H1 (cell line): ENCODE data around the gene MEA1. TPM values are rescaled to one million over a fixed set of nuclear protein-coding genes. Genes with fewer than 3 reads are reported as not detected.
A peak's percentile ranks its signal among the peaks of the same experiment; 100 is the strongest.

Experiments
- CTCF ChIA-PET: fragments of 300-600 bp; sonication (Branson Sonifier 250); formaldehyde crosslinking; loops from one replicate; lab custom pipeline; 2021; ENCODE audit not compliant: partially characterized antibody; lab: Charles Lee
- POLR2A ChIA-PET: fragments of 300-600 bp; sonication (Branson Sonifier 250); formaldehyde crosslinking; loops from one replicate; lab custom pipeline; 2021; ENCODE audit warnings: inconsistent platforms; ENCODE audit not compliant: partially characterized antibody; lab: Charles Lee
- DNase-seq, 2 experiments: peaks; one replicate each; pipeline versions ENCODE4 v3.0.0 to v3.0.0-alpha.2; 2010 to 2022; ENCODE audit warnings: low spot score in 2 of 2, low read depth in 1 of 2, mixed read lengths in 1 of 2
- FAIRE-seq: peaks from 2 replicates; lab custom pipeline; 2011; peaks lifted over from hg19 to GRCh38; lab: Jason Lieb, UNC
- H2AFZ ChIP-seq: 2 replicates; pipeline ENCODE4 v1.8.1; 2012; ENCODE audit warnings: low read length, inconsistent platforms
- H2AK5ac ChIP-seq: 2 replicates; pipeline ENCODE4 v1.6.1; 2013; ENCODE audit warnings: low read depth, low read length
- H2BK120ac ChIP-seq: replicated peaks from 2 replicates; pipeline ENCODE3; 2013; ENCODE audit warnings: low read depth, low read length, inconsistent platforms
- H2BK12ac ChIP-seq: 2 replicates; pipeline ENCODE4 v1.6.1; 2013; ENCODE audit warnings: low read depth, low read length
- H2BK15ac ChIP-seq: 2 replicates; pipeline ENCODE4 v1.6.1; 2013; ENCODE audit warnings: low read length
- H2BK20ac ChIP-seq: 2 replicates; pipeline ENCODE4 v1.6.1; 2013; ENCODE audit warnings: low read length
- H2BK5ac ChIP-seq: 2 replicates; pipeline ENCODE4 v1.6.1; 2013; ENCODE audit warnings: low read depth, low read length
- H3K14ac ChIP-seq: 2 replicates; pipeline ENCODE4 v1.6.1; 2013; ENCODE audit warnings: inconsistent platforms; ENCODE audit not compliant: insufficient read length
- H3K18ac ChIP-seq: 2 replicates; pipeline ENCODE4 v1.6.1; 2013; ENCODE audit warnings: low read length; ENCODE audit errors: extremely low read depth
- H3K23ac ChIP-seq: 2 replicates; pipeline ENCODE4 v1.6.1; 2013; ENCODE audit warnings: inconsistent platforms; ENCODE audit not compliant: insufficient read length
- H3K23me2 ChIP-seq: 2 replicates; pipeline ENCODE4 v1.6.1; 2013; ENCODE audit warnings: low read depth, low read length
- H3K27ac ChIP-seq: 2 replicates; pipeline ENCODE4 v1.6.1; 2011; ENCODE audit warnings: low read depth, low read length, inconsistent platforms
- H3K27me3 ChIP-seq, 4 experiments: replicated peaks in 1 of 4; 1 replicate in 1 of 4; 2 replicates in 3 of 4; pipeline versions ENCODE4 v1.6.1 to v1.8.1; 2011 to 2013; ENCODE audit warnings: low read length in 3 of 4, mild to moderate bottlenecking in 3 of 4, inconsistent platforms in 2 of 4, mixed read lengths in 2 of 4, moderate library complexity in 1 of 4; ENCODE audit not compliant: control insufficient read depth in 3 of 4, insufficient read depth in 3 of 4; ENCODE audit errors: extremely low read depth in 1 of 4
- H3K36me3 ChIP-seq, 4 experiments: 2 replicates each; pipeline versions ENCODE4 v1.6.1 to v1.8.1; 2011 to 2013; ENCODE audit warnings: mild to moderate bottlenecking in 4 of 4, low read length in 3 of 4, moderate library complexity in 2 of 4, control low read depth in 1 of 4, inconsistent platforms in 1 of 4; ENCODE audit not compliant: insufficient read depth in 4 of 4, control insufficient read depth in 2 of 4
- H3K4ac ChIP-seq: replicated peaks from 2 replicates; pipeline ENCODE3; 2013; ENCODE audit warnings: low read length, low read depth, mixed read lengths, inconsistent platforms; ENCODE audit not compliant: insufficient read length
- H3K4me1 ChIP-seq, 4 experiments: replicated peaks in 1 of 4; 1 replicate in 1 of 4; 2 replicates in 3 of 4; pipeline versions ENCODE4 v1.6.1 to v1.8.1; 2011 to 2013; ENCODE audit warnings: low read length in 3 of 4, inconsistent platforms in 2 of 4, mixed read lengths in 1 of 4; ENCODE audit not compliant: insufficient read depth in 4 of 4, control insufficient read depth in 3 of 4
- H3K4me2 ChIP-seq, 2 experiments: 2 replicates each; pipeline versions ENCODE4 v1.6.1 to v1.8.1; 2011 to 2013; ENCODE audit warnings: low read depth in 2 of 2, low read length in 2 of 2, control low read depth in 1 of 2, inconsistent platforms in 1 of 2, mild to moderate bottlenecking in 1 of 2; ENCODE audit not compliant: insufficient read depth in 1 of 2
- H3K4me3 ChIP-seq, 4 experiments: fragments of 200-600, 300-600 bp in 1 of 4; sonication (generic), shearing (Covaris generic), sonication (Bioruptor Twin) in 1 of 4; 2 replicates each; pipeline versions ENCODE4 v1.5.1 to v1.8.1; 2011 to 2016; ENCODE audit warnings: low read length in 4 of 4, low read depth in 3 of 4, control low read depth in 2 of 4, inconsistent platforms in 2 of 4, mild to moderate bottlenecking in 2 of 4, mixed read lengths in 1 of 4, moderate library complexity in 1 of 4; ENCODE audit not compliant: insufficient read depth in 2 of 4; ENCODE audit errors: extremely low read depth in 1 of 4
- H3K56ac ChIP-seq: replicated peaks from 2 replicates; pipeline ENCODE3; 2013; ENCODE audit warnings: low read depth, mild to moderate bottlenecking, mixed read lengths, low read length, inconsistent platforms; ENCODE audit not compliant: insufficient read length
- H3K79me1 ChIP-seq: 2 replicates; pipeline ENCODE4 v1.6.1; 2013; ENCODE audit warnings: low read depth, low read length, control low read depth
- H3K79me2 ChIP-seq, 2 experiments: 2 replicates each; pipeline versions ENCODE4 v1.6.1 to v1.8.1; 2012 to 2013; ENCODE audit warnings: low read length in 2 of 2, mild to moderate bottlenecking in 2 of 2, inconsistent platforms in 1 of 2; ENCODE audit not compliant: insufficient read depth in 2 of 2, control insufficient read depth in 1 of 2
- H3K9ac ChIP-seq, 4 experiments: replicated peaks in 1 of 4; 1 replicate in 1 of 4; 2 replicates in 3 of 4; pipeline versions ENCODE4 v1.6.1 to v1.8.1; 2011 to 2013; ENCODE audit warnings: low read depth in 3 of 4, low read length in 3 of 4, control low read depth in 2 of 4, mild to moderate bottlenecking in 2 of 4, moderate library complexity in 2 of 4, inconsistent platforms in 1 of 4; ENCODE audit errors: extremely low read depth in 1 of 4
- H3K9me3 ChIP-seq, 2 experiments: 2 replicates each; pipeline versions ENCODE4 v1.6.1 to v1.8.1; 2012 to 2013; ENCODE audit warnings: mild to moderate bottlenecking in 2 of 2, moderate library complexity in 2 of 2, control low read depth in 1 of 2, inconsistent platforms in 1 of 2, low read depth in 1 of 2, low read length in 1 of 2, mixed read lengths in 1 of 2; ENCODE audit not compliant: insufficient read depth in 2 of 2
- H4K20me1 ChIP-seq, 2 experiments: replicated peaks in 1 of 2; 2 replicates each; pipeline versions ENCODE3 to v1.8.1; 2011 to 2013; ENCODE audit warnings: inconsistent platforms in 2 of 2, low read length in 2 of 2, mild to moderate bottlenecking in 1 of 2; ENCODE audit not compliant: insufficient read depth in 2 of 2, control insufficient read depth in 1 of 2
- H4K5ac ChIP-seq: 2 replicates; pipeline ENCODE4 v1.6.1; 2013; ENCODE audit warnings: low read length, low read depth, mixed read lengths, inconsistent platforms; ENCODE audit not compliant: insufficient read length
- H4K8ac ChIP-seq: 2 replicates; pipeline ENCODE4 v1.8.0; 2013; ENCODE audit warnings: mild to moderate bottlenecking, moderate library complexity, low read length, inconsistent platforms; ENCODE audit not compliant: insufficient read depth; ENCODE audit errors: extremely low read depth
- H4K91ac ChIP-seq: replicated peaks from 2 replicates; pipeline ENCODE3; 2013; ENCODE audit warnings: low read length, mixed read lengths, inconsistent platforms; ENCODE audit not compliant: insufficient read length
- TEAD4 ChIP-seq: IDR thresholded peaks from 2 replicates; pipeline ENCODE4 v1.6.1; 2012; ENCODE audit warnings: low read depth, low read length, inconsistent platforms, mixed read lengths
- WGBS, 2 experiments: shearing (Covaris generic) in 1 of 2; methylation state at CpG; one replicate each; pipeline versions ENCODE4 v1.1.6 to v1.1.7; 2013 to 2015; ENCODE audit warnings: low lambda C conversion rate in 2 of 2, mixed read lengths in 2 of 2, inconsistent platforms in 1 of 2, low coverage in 1 of 2, missing lambda C conversion rate in 1 of 2; ENCODE audit not compliant: insufficient replicate concordance in 2 of 2, insufficient coverage in 1 of 2, insufficient read length in 1 of 2; ENCODE audit errors: extremely low coverage in 1 of 2, missing lambda C conversion rate in 1 of 2; 5-methylcytosine and 5-hydroxymethylcytosine counted together
- polyA plus RNA-seq, 7 experiments: library from polyadenylated mRNA; depleted of rRNA in 3 of 7; stranded (reverse) in 5 of 7; unstranded in 2 of 7; fragments of >200 nt in 5 of 7; fragments of 200-250 nt in 2 of 7; gene quantifications; 1 replicate in 5 of 7; 2 replicates in 1 of 7; 4 replicates in 1 of 7; pipeline versions ENCODE4 v1.2.1 to v1.2.3, GENCODE V29; 2011 to 2013; ENCODE audit warnings: missing spikeins in 2 of 7, mixed read lengths in 2 of 7
- total RNA-seq: library from RNA; stranded (reverse); fragmentation: NEBNext Ultra II Directional; extraction: Animal tissue kit (Norgen Biotek cat#: 25700); gene quantifications from 2 replicates; pipeline ENCODE4 v1.2.1, GENCODE V29; 2021

MEA1 gene
- total and polyA plus RNA-seq, 2 of the 8 experiments (the other 6 are each of a cell fraction or from before 2014, with no cell fraction given) = 94.2 to 96.4 TPM

DNA sequence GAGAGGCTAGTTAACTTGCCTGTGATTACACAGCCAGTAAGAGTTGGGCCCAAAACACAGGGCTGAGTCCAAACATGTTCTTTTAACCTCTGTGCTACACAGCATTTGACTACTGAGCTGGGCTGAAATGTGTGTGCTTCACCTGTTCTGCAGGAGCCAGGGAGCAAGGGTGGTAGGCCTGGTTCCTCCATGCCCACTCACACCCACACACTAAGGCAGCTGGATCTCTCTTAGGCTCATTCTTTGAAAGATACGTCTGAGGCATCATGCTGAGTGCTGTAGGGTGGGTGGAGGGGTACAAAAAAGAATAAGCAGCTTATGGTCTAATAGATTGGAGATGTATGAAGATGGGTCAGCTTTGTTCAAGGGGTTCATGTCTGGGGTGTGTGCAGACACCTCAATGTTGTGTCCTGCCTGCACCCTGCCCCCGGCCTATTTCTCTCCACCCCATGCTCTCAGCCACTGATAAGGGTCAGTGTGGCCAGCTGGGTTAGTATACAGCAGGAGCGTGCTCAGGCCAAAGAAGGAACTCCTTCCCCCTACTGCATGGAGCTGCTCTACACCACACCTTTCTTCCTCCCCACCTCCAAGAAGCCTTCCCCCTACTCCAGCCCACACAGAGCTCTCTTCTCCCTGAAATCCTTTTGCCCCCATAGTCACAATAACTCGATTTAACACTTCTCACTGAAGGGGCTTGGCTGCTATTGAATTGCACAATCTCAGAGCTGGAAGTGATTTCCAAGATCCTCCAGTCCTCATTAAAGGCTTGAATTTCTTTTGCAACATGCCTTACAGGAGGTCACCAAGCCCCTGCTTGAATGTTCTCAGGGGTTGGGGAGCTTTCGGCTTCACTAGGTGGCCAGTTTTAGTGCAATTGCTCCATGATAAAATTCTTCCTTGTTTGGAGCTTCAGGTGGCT lies 26.0 kb downstream of the MEA1 start:
- no peak overlapping the region for H2BK15ac ChIP-seq
- no peak overlapping the region for H2BK5ac ChIP-seq
- DNase-seq (no peak), FAIRE-seq (no peak)
- H3K79me2 ChIP-seq = peaks cover 8 to 15% of the 10 kb centered on the region in 2 experiments; a peak in 2 of 4 replicates
- H3K36me3 ChIP-seq = peaks cover 0 to 9% (median 8%) of the 10 kb centered on the region in 4 experiments; a peak in 4 of 8 replicates
- no peak overlapping the region for H3K18ac ChIP-seq
- CTCF ChIA-PET = interaction anchor here (0.5 to 2.9 kb wide), 8 partner anchors 10 to 143 kb away, joined by 3 to 13 read pairs (median 3); partner anchors contain the start of gene KLHDC3
- no peak overlapping the region for H4K91ac ChIP-seq
- H3K27me3 ChIP-seq = no peaks in the 10 kb centered on the region
- H3K14ac ChIP-seq = no peak overlapping the region
- H2AK5ac ChIP-seq = no peak overlapping the region
- no peak overlapping the region for H4K8ac ChIP-seq
- no peak overlapping the region for H3K27ac ChIP-seq
- no peak overlapping the region for H2BK12ac ChIP-seq
- peak overlapping the region in 1 of 4 experiments; percentile 32; a peak in 1 of 7 replicates for H3K9ac ChIP-seq
- no peak overlapping the region for H2BK20ac ChIP-seq
- H3K4me2 ChIP-seq = no peak overlapping the region
- no peak overlapping the region for H3K4ac ChIP-seq
- TF ChIP-seq TEAD4 = no peak
- no peak overlapping the region for H2AFZ ChIP-seq
- no peak overlapping the region for H4K5ac ChIP-seq
- H3K23ac ChIP-seq = no peak overlapping the region
- POLR2A ChIA-PET = interaction anchor here (0.8 to 4.1 kb wide), 9 partner anchors 9 to 33 kb away, joined by 3 to 25 read pairs (median 5); partner anchors contain the start of gene PEX6
- H3K23me2 ChIP-seq = peaks cover 4% of the 10 kb centered on the region
- no peak overlapping the region for H3K4me3 ChIP-seq
- no peak overlapping the region for H2BK120ac ChIP-seq
- H3K4me1 ChIP-seq = peaks cover 0 to 6% (median 1%) of the 10 kb centered on the region in 4 experiments; a peak in 4 of 7 replicates
- peaks cover 0 to 12% of the 10 kb centered on the region in 2 experiments for H4K20me1 ChIP-seq
- H3K9me3 ChIP-seq = no peaks in the 10 kb centered on the region
- WGBS, 2 experiments = 92% methylated on average over 5 of the region's 5 CpGs; no CpG with 5 or more reads in 1 of the 2 experiments
- peaks cover 8% of the 10 kb centered on the region for H3K79me1 ChIP-seq
- H3K56ac ChIP-seq = no peak overlapping the region
